Stimulated activated CD4-positive, alpha-beta T cell treated with anti-CD3 and anti-CD28 coated beads, Interleukin-12 subunit alpha, Interleukin-12 subunit beta, amount 100 ng/mL, for 24 hours (primary cell): Measurements from ENCODE around the gene ARHGAP1.

Experiments used
- DNase-seq, 2 experiments: peaks; one replicate each; pipeline ENCODE4 v3.0.0-alpha.2; 2020; ENCODE audit warnings: low read depth in 2 of 2

ARHGAP1 gene

GRCh38 chr11:46700241-46701077 lies at the start of gene ARHGAP1, which contains the start of gene ZNF408:
ARHGAP1 (minus strand) TSS chr11:46700619; CDS start chr11:46696107, 4,512 bp downstream.
ZNF408 (plus strand) TSS chr11:46701031; CDS start chr11:46701048, 17 bp downstream.
- DNase-seq: peak; percentile 99 to 100

- DNase-seq: no peak
Measured at GRCh38 chr11:46747150-46747549, 46.7 kb upstream of the ARHGAP1 start.

- DNase-seq: no peak
Measured at GRCh38 chr11:46745995-46746394, 45.6 kb upstream of the ARHGAP1 start.

GRCh38 chr11:46745328-46745727 lies 44.9 kb upstream of the ARHGAP1 start:
- no peak for DNase-seq

GRCh38 chr11:46743693-46744339 lies 43.4 kb upstream of the ARHGAP1 start:
- no peak for DNase-seq

GRCh38 chr11:46743043-46743442 lies 42.6 kb upstream of the ARHGAP1 start:
- DNase-seq: no peak

GRCh38 chr11:46741600-46742484 lies 41.4 kb upstream of the ARHGAP1 start:
- no peak for DNase-seq

- no peak for DNase-seq
Measured at GRCh38 chr11:46738887-46739286, 38.5 kb upstream of the ARHGAP1 start.

GRCh38 chr11:46737699-46738098 lies 37.3 kb upstream of the ARHGAP1 start:
- no peak for DNase-seq

GRCh38 chr11:46736615-46737014 lies 36.2 kb upstream of the ARHGAP1 start:
- no peak for DNase-seq

- DNase-seq: no peak
Measured at GRCh38 chr11:46736146-46736545, 35.7 kb upstream of the ARHGAP1 start.

- DNase-seq: no peak
Measured at GRCh38 chr11:46733234-46733633, 32.8 kb upstream of the ARHGAP1 start.

GRCh38 chr11:46731545-46731944 lies 31.1 kb upstream of the ARHGAP1 start:
- DNase-seq: no peak

- no peak for DNase-seq
Measured at GRCh38 chr11:46729110-46730027, 28.9 kb upstream of the ARHGAP1 start.

GRCh38 chr11:46728659-46729040 lies 28.2 kb upstream of the ARHGAP1 start:
- no peak for DNase-seq

- DNase-seq: no peak
Measured at GRCh38 chr11:46727952-46728658, 27.7 kb upstream of the ARHGAP1 start.

- DNase-seq: no peak
Measured at GRCh38 chr11:46726206-46726862, 25.9 kb upstream of the ARHGAP1 start.

- DNase-seq: no peak
Measured at GRCh38 chr11:46725338-46726205, 25.2 kb upstream of the ARHGAP1 start.

GRCh38 chr11:46724088-46724487 lies 23.7 kb upstream of the ARHGAP1 start:
- no peak for DNase-seq
